ENCODE results near the gene RABGGTB.
"Not testable (repeated sequence)": the region's sequence is repeated elsewhere in the genome, so short reads cannot be mapped to it uniquely, and the experiment has no call there.

Gene RABGGTB

GRCh38 chr1:75785983-75786853 lies at the start of gene RABGGTB:
Gene RABGGTB, plus strand, starts transcription at chr1:75786256. Its CDS starts 16 bp downstream, at chr1:75786272.
- DNase-seq: peak; percentile 91

DNA sequence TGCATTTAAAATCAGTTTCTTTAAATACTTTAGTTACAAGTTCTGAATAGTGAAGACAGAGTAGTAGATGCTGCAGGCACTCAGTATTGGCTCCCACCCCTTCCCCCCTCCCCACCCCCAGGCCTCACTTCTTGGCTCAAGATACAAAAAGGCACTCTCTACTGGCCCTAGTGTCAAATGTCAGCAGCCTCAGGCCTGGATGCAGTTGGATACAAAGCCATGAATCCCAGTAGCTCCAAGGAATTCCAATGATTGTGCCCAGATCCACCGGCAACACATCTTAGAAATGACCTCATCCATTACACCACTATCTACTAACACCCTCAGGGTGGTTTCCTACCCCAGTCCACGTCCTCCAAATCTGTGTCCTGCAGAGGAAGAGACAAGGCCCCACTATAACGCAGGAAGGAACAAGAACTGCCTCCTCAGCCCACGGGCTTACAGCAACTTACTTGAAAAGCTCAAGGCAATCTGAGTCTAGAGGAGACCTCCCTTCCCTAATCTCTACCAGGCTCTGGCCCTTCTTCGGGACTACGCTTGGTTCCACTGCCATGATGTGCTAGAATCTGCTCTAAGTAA lies 43.9 kb upstream of the RABGGTB start:
- DNase-seq: no peak

GRCh38 chr1:75745276-75745675 lies 40.8 kb upstream of the RABGGTB start:
- no peak for DNase-seq

DNA sequence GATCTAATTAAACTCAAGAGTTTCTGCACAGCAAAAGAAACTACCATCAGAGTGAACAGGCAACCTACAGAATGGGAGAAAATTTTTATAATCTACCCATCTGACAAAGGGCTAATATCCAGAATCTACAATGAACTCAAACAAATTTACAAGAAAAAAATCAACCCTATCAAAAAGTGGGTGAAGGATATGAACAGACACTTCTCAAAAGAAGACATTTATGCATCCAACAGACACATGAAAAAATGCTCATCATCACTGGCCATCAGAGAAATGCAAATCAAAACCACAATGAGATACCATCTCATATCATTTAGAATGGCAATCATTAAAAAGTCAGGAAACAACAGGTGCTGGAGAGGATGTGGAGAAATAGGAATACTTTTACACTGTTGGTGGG lies 28.8 kb upstream of the RABGGTB start:
- DNase-seq: not testable (repeated sequence)

DNA sequence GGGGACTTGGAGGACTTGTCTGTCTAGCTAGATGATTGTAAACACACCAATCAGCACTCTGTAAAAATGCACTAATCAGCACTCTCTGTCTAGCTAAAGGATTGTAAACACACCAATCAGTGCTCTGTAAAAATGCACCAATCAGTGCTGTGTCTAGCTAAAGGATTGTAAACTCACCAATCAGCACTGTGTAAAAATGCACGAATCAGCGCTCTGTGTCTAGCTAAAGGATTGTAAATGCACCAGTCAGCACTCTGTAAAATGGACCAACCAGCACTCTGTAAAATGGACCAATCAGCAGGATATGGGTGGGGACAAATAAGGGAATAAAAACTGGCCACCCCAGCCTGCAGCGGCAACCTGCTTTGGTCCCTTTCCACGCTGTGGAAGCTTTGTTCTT lies 27.5 kb upstream of the RABGGTB start:
- not testable (repeated sequence) for DNase-seq

DNA sequence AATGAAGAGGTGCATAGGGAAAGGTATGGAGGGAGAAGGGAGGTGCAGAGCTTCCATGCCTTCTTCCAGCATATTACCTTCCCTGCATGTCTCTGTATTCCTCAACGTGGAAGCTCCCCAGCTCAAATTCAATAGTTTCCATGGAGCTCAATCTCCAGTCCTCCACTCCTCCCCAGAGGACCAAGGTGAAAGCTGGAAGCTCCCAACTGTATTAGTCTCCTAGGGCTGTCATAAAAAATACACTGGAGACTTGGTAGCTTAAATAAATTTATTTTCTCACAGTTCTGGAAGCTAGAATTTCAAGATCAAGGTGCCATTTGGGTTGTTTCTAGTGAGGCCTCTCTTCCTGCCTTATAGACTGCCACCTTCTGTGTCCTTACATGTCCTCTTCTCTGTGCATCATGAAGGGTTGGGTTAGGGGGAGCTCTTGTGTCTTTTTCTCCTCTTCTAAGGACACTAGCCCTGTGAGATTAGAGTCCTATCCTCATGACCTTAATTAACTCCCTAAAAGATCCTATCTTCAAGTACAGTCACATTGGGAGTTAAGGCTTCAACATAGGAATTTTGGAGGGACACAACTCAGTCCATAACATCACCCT lies 21.9 kb upstream of the RABGGTB start:
- DNase-seq: no peak

- no peak for DNase-seq
Measured at GRCh38 chr1:75765697-75766355, 20.2 kb upstream of the RABGGTB start.

DNA sequence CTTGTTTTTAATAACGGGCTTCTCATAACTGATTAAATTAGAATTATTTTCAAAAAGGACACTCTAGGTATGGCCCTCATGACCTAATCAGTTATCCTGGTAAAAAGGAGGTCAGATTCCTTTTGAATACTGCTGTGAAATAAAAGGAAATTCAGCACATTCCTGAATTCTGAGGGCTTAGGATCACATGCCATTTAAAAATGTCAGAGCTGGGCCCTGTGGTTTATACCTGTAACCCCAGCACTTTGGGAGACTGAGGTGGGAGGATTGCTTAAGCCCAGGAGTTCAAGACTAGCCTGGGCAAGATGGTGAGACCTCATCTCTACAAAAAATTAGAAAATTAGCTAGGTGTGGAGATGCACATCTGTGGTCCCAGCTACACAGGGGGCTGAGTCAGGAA lies 18.0 kb upstream of the RABGGTB start:
- DNase-seq: no peak

DNA sequence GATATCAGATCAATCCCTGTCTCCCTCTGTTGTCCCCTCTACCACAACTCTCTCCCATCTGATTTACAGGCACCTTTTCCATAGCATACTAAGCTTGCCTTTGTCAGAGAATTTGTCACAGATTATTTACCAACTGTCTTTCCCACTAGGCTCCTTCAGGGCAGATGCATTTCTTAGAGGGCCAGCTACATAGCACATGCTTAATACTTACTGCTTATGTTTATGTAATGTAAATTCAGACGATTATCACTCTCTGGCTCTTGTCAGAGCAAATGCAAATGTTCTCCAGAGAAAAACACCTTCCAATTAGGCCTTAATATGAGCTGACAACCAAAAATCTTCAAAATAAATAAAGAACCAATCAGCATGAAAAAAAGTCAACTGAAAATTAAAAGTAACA lies 15.3 kb upstream of the RABGGTB start:
- no peak for DNase-seq

DNA sequence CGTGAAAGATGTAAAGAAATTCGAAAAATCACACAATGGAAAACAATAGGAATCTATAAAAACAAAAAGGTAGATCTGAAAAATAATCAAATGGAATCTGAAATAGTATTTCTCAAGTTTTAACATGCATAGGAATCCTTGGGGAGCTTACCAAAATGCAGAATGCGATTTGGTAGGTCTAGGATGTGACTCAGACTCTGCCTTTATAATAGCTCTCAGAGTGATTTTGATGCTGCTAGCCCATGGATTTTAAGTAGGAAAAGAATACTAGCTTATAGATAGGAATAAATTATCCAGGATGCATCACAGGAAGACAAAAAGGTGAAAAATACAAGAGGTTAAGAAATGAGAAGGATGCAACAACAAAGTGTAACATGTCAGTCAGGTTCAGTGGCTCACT lies 14.1 kb upstream of the RABGGTB start:
- no peak for DNase-seq

- DNase-seq: not testable (repeated sequence)
Measured at GRCh38 chr1:75777812-75778211, 8.2 kb upstream of the RABGGTB start.

- not testable (repeated sequence) for DNase-seq
Measured at GRCh38 chr1:75778694-75779093, 7.4 kb upstream of the RABGGTB start.

GRCh38 chr1:75780183-75780582 lies 5.9 kb upstream of the RABGGTB start:
- DNase-seq: not testable (repeated sequence)

DNA sequence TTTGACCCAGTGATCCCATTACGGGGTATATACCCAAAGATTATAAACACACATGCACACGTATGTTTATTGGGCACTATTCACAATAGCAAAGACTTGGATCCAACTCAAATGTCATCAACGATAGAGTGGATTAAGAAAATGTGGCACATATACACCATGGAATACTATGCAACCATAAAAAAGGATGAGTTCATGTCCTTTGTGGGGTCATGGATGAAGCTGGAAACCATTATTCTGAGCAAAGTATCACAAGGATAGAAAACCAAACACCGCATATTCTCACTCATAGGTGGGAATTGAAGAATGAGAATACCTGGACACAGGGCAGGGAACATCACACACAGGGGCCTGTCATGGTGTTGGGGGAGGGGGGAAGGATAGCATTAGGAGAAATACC lies 2.1 kb upstream of the RABGGTB start:
- DNase-seq: not testable (repeated sequence)

DNA sequence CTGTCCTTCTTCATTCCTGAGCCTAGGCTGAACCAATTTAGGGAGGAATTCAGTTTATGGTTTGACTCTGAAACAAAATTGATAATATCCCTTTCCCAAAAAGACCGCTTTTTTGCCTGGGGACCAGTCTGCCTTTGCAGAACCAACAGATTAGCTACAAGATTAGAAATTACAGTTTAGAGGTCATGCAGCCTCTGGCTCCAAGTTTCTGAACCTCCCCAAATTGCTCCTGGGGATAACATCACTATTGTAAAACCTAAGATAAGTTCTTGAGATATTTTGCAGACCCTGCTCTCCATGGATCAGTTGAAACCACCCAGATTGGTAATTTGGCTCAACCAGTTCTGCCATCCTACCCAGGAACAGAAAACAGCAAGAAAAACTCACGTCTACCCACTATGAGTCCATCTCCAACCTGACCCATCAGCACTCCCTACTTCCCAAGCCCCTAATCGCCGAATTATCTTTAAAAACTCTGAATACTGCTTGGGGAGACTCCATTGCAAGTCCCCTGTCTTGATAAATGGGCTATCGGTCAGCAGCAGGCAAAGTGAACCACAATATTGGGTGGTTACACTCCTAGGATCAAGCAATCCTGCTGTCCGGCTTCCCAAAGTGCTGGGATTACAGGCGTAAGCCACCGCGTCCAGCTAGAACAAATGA lies 605 bp upstream of the RABGGTB start:
- no peak for DNase-seq

- DNase-seq: no peak
Measured at GRCh38 chr1:75786901-75787493, 941 bp downstream of the RABGGTB start.

- DNase-seq: no peak
Measured at GRCh38 chr1:75787524-75787923, 1.5 kb downstream of the RABGGTB start.

DNA sequence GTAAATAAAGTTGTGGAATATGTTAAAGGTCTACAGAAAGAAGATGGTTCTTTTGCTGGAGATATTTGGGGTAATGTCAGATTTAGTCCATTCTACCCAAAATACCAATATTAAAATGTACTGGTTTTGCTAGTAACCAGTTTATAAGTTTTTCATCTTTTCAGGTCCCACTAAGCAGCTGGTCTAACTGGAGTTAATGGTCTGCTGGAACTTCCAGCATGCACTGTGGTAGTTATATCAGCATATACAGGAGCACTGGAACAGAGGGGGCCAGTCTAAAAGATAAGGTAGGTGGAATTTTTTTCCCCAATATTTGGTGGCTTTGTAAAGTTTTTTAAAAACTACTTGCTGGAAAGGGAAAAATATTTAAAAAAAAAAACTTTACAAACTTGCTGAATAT lies 3.9 kb downstream of the RABGGTB start:
- no peak for DNase-seq

DNA sequence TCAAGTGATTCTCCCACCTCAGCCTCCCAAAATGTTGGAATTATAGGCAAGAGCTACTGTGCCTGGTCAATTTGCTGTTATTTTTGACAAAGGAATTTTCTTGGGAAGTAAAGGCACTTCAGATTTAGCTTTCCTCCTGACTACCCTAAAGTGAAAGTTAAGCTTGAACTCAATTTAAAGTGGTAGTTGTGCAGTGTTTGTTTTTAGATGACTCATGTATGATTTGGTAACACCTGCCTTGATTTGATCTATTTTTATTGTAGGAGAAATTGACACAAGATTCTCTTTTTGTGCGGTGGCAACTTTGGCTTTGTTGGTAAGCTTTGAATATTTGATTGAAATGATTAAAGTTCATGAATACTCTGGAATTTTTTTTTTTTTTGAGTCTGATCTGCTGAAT lies 5.0 kb downstream of the RABGGTB start:
- no peak for DNase-seq

DNA sequence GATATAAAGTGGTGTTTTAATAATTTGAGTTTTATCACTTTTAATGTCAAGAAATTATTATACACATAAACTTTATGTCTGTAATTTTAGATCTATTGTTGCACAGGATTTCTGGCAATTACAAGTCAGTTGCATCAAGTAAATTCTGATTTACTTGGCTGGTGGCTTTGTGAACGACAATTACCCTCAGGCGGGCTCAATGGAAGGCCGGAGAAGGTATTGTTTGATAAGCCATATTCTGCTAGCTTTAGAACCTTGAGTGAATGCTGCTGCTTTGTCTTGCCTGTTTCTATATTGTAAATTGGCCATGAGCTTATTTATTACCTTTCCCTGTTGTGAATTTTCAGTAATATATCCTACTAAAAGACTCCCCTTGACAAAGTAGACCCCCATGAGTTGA lies 6.0 kb downstream of the RABGGTB start:
- DNase-seq: no peak

DNA sequence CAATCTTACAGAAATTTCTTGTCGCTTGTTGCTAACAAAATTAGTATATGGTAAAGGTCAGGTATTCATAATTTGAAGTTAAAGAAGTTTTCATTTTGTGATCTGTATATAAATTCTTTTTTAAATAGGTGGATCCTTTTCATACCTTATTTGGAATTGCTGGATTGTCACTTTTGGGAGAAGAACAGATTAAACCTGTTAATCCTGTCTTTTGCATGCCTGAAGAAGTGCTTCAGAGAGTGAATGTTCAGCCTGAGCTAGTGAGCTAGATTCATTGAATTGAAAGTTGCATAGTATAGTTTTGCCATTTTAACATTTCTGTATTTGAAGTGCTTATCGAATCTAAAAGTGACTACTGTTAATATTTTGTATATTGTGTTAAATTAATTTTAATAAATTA lies 8.3 kb downstream of the RABGGTB start:
- DNase-seq: no peak

DNA sequence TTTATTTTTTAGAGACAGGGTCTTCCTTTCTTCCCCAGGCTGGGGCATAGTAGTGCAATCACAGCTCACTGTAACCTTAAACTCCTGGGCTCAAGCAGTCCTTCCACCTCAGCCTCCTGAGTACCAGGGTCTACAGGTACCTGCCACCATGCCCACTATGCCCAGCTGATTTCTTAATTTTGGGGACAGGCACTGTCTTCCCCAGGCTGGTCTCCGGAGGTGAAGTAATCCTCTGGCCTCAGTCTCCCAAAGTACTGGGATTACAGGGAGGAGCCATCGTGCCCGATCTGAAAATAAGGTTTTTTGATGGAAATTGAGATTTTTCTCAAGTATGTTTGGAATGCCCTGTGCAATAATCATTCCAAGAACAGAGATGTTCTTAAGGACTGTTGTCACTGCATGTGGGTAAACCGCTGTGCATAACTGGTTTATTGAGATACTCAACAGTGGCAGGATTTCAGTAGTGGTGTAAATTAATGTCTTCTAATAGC lies 9.7 kb downstream of the RABGGTB start:
- no peak for DNase-seq
